GM19328 (cell line): ENCODE measurements around the gene TMEFF2.

Experiments
- ATAC-seq: cut with Tn5 transposase; IDR thresholded peaks from one replicate; pipeline ENCODE4 v1.9.1; 2021; ENCODE audit warnings: mild to moderate bottlenecking, moderate library complexity; ENCODE audit not compliant: unreplicated experiment

TMEFF2 gene

GRCh38 chr2:192023006-192023405, 171.7 kb downstream of the TMEFF2 start:
- no peak for ATAC-seq

- no peak for ATAC-seq
Observed at GRCh38 chr2:192017844-192018243, 176.9 kb downstream of the TMEFF2 start.

- ATAC-seq: no peak
Observed at GRCh38 chr2:192016265-192016664, 178.5 kb downstream of the TMEFF2 start.

GRCh38 chr2:192013211-192013610, 181.5 kb downstream of the TMEFF2 start:
- ATAC-seq: no peak

GRCh38 chr2:192011196-192011595, 183.5 kb downstream of the TMEFF2 start:
- ATAC-seq: no peak

GRCh38 chr2:192010073-192010472, 184.7 kb downstream of the TMEFF2 start:
- no peak for ATAC-seq

- ATAC-seq: no peak
Observed at GRCh38 chr2:192007581-192008228, 187.0 kb downstream of the TMEFF2 start.

GRCh38 chr2:192005211-192005610, 189.5 kb downstream of the TMEFF2 start:
- no peak for ATAC-seq

- ATAC-seq: peak; percentile 59
Observed at GRCh38 chr2:192004188-192004963, 190.4 kb downstream of the TMEFF2 start.

- ATAC-seq: no peak
Observed at GRCh38 chr2:192002418-192002817, 192.3 kb downstream of the TMEFF2 start.

GRCh38 chr2:192000196-192000980, 194.3 kb downstream of the TMEFF2 start:
- ATAC-seq: no peak

GRCh38 chr2:191999101-191999841, 195.5 kb downstream of the TMEFF2 start:
- ATAC-seq: no peak

GRCh38 chr2:191995285-191995684, 199.4 kb downstream of the TMEFF2 start:
- ATAC-seq: no peak

GRCh38 chr2:191994749-191995148, 200.0 kb downstream of the TMEFF2 start:
- ATAC-seq: no peak

- no peak for ATAC-seq
Observed at GRCh38 chr2:191991442-191991841, 203.3 kb downstream of the TMEFF2 start.

- ATAC-seq: no peak
Observed at GRCh38 chr2:191985740-191986139, 209.0 kb downstream of the TMEFF2 start.

- no peak for ATAC-seq
Observed at GRCh38 chr2:191983591-191983990, 211.1 kb downstream of the TMEFF2 start.

- ATAC-seq: no peak
Observed at GRCh38 chr2:191983186-191983585, 211.5 kb downstream of the TMEFF2 start.

GRCh38 chr2:191981706-191982105, 213.0 kb downstream of the TMEFF2 start:
- ATAC-seq: no peak

- no peak for ATAC-seq
Observed at GRCh38 chr2:191980483-191980882, 214.2 kb downstream of the TMEFF2 start.

- ATAC-seq: no peak
Observed at GRCh38 chr2:191979221-191979730, 215.5 kb downstream of the TMEFF2 start.
